ENCODE results near the gene MFSD11.
"Not testable (repeated sequence)": the region's sequence is repeated elsewhere in the genome, so short reads cannot be mapped to it uniquely, and the experiment has no call there.

The MFSD11 gene

DNA sequence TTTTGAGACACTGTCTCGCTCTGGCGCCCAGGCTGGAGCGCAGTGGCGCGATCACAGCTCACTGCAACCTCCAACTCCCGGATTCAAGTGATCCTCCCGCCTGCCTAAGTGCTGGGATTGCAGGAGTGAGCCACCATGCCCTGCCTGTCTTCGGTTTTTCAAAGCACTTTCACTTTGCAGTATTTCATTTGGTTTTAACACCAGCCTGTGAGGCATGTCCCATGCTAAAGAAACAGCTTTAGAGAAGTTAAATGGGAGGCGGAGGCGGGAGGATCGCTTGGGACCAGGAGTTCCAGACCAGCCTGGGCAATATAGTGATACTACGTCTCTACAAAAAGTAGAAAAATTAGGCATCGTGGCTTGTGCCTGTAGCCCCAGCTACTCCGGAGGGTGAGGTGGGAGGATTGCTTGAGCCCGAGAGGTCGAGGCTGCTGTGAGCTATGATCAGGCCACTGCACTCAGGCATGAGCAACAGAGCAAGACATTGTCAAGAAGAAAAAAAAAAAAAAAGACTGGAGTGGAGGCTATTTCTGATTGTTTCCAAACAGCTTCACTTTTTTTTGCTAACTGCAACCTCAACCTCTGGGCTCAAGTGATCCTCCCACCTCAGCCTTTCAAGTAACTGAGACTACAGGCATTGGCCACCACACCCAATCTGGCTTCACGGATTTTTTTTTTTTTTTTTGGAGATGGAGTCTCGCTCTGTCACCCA is 10.0 kb upstream of the MFSD11 start:
- no peak for FAIRE-seq

DNA sequence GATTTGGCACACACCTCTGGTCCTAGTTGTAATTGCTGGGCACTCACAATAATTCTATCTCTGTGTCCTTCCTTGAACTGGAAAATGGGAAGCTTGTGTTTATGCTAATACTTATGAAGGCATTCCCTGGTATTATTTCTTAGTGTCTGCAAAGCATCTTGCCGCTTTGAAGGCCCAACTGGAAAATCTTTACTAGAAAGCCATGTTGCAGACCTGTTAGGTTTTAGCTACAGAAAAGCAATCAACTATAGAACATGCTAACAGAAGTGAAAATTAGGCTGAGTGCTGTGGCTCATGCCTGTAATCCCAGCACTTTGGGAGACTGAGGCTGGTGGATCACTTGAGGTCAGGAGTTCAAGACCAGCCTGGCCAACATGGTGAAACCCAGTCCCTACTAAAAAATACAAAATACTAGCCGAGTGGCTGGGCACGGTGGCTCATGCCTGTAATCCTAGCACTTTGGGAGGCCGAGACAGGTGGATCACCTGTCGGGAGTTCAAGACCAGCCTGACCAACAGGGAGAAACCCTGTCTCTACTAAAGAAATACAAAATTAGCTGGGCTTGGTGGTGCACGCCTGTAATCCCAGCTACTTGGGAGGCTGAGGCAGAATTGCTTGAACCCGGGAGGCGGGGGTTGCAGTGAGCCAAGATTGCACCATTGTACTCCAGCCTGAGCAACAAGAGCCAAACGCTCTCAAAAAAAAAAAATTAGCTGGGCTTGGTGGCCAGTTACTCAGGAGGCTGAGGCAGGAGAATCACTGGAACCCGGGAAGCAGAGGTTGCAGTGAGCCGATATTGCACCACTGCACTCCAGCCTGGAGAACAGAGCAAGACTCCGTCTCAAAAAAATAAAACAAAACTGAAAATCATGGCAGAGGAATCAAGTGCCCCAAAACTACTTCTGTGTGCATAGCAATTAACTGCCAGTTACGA is 5.9 kb upstream of the MFSD11 start:
- FAIRE-seq = not testable (repeated sequence)

DNA sequence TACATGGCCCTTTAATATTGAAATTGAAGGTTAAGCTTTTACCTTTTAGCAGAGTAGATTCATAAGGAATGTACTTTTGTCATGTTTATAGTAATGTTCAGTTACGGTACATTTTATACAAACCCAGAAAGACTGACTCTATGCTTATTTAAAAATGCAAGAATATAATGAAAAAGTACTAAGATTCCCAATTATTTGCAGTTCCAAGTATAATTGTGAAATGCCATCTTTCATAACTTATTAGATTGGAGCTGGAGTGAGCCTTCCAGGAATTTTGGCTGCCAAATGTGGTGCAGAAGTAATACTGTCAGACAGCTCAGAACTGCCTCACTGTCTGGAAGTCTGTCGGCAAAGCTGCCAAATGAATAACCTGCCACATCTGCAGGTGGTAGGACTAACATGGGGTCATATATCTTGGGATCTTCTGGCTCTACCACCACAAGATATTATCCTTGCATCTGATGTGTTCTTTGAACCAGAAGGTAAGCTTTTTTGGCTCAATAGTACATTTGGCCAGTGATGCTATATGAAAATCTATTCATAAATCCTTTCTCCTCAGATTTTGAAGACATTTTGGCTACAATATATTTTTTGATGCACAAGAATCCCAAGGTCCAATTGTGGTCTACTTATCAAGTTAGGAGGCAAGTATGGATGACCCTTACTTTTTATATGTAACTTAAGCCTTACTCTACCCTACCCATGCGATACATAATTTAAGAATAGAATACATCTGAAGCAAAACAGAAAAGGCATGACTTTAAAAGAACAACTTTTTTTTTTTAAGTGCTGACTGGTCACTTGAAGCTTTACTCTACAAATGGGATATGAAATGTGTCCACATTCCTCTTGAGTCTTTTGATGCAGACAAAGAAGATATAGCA is 4.9 kb upstream of the MFSD11 start:
- FAIRE-seq = no peak

DNA sequence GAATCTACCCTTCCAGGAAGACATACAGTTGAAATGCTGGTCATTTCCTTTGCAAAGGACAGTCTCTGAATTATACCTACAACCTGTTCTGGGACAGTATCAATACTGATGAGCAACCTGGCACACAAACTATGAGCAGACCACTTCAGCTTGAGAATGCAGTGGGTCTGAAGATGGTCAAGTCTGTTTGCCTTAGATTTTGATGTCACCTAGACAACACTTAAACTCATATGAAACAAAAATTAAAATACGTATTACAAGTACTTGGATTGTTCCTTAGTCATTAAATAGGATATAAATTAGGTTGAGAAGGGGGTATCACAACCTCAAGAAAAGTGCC is 4.3 kb upstream of the MFSD11 start:
- FAIRE-seq = no peak

DNA sequence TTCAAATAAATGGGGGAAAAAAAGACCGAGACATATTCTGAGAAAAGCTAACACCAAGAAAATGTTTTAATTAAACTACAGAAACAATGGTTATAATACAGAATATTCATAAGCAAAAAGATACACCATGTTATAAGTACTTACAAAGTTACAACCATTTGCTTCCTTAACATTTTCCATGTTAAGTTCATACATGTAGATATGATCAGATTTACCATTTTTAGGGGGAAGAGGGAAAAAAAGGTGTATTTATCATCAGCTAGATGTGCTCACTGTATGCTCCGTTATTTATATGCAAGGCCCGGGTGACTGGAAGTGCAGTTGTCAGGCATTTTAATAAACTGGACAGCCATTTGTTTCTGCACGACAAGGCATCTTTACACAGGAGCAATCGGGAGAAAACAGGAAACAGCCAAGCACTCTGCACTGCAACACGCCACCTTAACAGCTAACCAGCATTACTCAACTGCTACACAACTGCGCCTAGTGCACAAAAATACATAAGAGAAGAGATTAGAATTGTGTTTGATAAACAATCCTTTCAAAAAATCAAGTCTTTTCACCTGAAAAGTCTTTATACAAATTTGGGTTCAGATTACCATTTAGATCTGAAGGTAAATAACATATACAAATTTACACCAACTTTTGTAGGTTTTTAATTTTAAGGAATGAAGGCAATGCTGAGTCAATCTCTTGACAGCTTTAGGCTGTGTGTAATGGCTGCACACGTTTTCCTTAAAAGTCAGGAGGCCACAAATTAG is 3.7 kb upstream of the MFSD11 start:
- no peak for FAIRE-seq

DNA sequence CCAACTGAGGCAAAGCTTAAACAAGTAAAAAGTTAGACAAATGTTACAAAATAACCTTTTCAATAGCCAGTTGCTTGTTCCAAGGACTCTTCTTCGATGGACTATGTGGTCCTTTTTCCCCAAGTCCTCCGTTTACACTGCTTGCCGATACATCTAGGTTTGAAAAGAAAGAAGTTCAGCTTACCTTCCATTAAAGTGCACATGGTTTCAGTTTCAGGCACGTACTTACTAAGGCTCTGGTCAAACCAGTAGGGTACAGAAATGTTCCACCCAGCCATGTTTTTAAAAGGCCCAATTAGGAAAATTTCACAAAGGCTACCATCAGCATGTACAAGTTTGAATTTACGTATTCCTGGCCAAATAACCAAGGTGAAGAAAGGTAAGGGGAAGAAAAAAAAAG is 2.9 kb upstream of the MFSD11 start:
- peak; percentile 37 for FAIRE-seq

DNA sequence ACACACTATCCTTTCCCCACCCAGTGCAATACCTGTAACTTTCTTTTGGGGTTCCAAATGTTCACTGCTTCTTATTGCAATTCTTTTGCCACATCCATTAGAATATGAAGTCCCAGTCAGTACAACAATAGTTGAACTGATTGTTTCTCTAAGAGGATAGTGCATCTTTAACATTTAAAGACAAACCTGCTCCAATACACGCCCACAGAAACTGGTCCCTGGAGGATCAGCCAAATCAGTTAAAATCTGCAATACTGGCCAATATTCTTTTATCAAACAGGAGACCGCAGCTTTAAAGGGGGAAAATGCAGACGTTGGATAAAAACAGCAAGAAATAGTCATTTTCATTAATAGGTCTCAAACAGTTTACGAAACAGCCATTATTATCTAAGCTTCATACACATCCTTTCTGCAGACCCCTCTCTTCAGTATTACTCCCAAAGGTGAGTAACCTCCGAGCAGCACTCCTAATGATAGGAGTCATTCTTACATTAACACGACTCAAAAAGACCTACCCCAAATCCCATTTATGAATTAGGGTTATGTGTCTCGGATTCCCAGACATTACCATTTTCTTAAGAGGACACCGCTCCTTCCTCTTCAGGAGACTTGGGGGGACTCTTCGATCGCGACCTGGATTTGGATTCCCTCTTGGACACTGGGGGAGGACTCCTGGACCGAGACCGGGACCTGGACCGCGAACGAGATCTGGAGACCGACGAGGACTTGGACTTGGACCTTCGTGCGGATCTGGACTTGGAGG is 2.2 kb upstream of the MFSD11 start:
- FAIRE-seq = no peak

DNA sequence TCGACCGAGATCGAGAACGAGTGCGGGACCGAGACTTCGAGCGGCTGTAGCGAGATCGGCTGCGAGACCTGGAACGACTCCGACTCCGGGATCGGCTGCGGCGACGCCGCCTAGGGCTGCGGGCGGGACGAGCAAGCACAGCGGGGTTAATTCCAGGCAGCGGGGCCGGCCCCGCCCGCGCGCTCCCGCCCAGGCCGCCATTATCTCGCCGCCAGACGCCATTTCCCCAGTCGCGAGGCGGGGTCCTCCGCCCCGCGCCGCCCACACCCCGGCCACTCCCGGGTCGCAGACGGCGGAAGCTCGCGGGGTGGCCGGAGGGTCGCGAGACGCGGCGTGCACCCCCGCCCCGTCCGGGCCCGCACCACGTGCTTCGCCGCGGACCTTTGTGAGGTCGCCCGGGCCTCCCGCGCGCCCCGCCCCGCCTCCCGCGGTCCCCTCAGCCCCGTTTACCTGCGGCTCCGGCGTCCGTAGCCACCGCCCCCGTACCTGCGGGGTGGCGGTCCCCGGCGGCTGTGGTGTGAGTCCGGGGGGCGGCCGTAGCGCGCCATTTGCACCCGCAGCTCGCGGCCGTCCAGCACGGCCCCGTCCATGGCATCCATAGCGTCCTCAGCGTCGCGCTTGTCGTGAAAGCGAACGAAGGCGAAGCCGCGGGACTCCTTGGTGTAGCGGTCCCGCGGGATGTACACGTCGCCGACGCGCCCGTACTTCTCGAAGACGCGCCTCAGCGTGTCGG is 1.4 kb upstream of the MFSD11 start:
- FAIRE-seq = no peak

DNA sequence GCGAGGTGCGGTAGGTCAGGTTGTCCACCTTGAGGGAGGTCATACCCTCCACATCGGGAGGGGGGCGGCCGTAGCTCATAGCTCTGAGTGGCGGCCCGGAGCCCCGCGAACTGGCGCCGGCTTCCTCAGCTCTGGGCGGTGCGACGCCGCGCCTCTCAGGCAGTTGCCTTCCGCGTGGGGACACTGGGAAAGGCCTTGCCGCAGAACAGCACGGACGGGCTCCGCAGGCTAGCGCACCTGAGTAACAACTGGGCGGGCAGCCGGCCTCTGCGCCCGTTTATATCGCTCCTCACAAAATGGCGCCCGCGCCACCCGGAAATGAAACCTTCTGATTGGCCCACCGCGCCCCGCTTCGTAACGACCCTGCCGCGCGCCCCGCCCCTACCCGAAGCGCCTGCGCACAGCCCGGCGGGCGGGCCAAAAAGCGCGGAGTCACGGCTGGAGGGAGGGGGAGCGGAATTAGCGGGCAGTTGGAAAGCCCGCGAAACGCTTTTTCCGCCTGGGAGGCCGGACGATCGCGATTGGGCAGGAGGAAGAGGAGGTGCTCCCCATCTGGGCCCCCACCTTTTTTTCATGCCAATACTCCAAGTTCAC is 740 bp upstream of the MFSD11 start, which contains the start of gene SRSF2:
TSS of gene SRSF2 (minus strand) at position 250 of the 594 bp plus-strand sequence. CDS start at position 79, 171 bp downstream.
- peak; percentile 91 for FAIRE-seq

DNA sequence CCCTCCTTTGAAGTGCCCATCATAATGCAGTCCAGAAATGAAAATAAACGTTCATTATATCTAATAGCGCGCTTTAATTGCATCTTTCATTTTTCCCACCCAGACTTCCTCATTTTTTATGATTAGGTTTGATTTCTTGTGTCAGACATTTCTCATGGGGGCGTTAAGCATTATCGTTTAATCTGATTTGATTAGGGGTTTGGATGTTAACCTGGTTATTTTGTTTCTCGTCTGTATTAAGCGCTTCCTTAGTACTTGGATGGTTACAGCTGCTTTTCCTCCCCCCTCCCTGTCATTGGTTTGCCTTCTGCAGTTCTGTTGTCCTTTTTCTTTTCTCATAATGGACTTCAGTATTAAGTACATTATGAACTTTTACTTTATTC is 540 bp downstream of the MFSD11 start:
- no peak for FAIRE-seq

DNA sequence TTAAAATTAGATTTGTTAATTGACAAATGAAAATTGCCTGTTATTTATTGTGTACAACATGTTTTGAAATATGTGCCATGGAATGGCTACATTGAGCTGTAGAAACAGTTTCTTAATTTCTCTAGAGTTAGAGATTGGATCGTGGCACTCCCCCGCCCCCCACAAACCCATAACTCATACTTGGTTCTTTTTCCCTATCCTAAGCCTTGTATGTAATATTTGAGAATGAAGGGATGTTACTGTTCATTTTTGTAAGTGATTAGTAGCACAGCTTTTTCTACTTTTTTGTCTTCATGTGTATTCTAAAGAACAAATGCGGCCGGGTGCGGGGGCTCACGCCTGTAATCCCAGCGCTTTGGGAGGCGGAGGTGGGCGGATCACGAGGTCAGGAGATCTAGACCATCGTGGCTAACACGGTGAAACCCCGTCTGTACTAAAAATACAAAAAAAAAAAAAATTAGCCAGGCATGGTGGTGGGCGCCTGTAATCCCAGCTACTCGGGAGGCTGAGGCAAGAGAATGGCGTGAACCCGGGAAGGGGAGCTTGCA is 1.7 kb downstream of the MFSD11 start:
- FAIRE-seq = not testable (repeated sequence)

DNA sequence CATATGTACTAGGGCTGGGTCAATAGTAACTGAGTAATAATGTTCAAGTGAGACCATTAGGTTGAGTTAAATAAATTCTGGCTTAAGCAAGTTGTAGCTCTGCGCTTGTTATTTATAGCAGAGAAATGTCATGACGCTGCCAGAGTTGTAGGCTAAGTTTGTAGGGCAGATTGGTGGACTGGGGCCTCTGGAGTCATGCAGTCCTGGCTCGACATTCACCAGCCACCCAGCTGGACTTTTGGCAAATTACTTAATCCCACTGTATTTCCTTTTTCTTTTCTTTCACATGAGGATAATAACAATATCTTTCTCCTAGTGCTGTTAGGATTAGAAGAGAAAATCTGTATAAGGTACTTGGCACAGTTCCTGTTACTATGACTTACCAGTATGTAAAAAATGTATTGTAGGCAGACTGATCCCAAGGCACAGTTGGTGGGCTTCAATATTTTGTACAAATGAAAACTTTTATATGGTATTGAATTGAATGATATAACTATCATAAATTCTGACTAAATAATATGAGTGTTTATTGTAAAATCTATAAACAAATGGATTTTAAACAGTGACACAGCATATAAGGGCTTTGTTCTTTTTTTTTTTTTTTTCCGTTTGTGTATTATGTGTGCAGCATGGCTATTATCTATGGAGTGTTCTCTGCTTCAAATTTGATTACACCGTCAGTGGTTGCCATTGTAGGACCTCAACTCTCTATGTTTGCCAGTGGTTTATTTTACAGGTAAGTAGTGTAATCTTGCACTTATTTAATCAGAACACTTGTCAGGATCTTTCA is 2.6 kb downstream of the MFSD11 start:
- no peak for FAIRE-seq

DNA sequence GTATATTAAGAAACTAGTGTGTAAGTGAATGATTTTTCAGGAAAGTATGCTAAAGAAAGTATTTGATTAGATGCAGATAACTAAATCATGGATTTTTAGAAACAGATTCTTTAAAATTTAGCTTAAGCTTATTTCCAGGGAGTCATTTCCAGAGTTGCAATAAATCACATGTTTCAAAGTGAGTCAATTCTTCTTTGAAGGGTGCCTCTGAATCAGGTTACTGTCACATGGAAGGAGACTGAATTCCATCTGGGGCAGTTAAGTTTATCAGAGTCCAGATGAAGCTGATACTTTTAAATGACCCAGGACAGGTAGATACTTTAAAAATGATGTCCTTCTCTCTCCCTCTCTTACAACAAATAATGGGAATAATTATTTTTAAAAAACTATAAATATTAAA is 5.0 kb downstream of the MFSD11 start:
- FAIRE-seq = no peak

DNA sequence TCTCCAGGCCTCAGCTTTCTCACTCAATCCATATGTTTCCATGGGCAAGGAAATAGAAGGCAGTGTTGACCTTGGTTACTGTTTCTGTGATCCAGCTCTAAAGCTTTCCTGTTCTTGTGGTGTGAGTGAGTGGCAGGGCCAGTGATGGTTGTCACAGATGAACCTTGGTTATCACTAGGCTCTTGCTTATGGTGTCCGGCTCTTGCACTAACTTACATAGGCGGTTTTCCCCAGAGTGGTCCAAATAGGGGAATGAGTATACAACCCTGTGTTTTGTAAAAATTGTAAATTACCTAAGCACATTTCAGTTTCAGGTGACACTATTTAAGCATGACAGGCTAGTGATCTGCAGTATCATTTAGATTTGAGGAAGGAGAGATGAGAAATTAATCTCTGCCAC is 6.8 kb downstream of the MFSD11 start:
- FAIRE-seq = no peak

DNA sequence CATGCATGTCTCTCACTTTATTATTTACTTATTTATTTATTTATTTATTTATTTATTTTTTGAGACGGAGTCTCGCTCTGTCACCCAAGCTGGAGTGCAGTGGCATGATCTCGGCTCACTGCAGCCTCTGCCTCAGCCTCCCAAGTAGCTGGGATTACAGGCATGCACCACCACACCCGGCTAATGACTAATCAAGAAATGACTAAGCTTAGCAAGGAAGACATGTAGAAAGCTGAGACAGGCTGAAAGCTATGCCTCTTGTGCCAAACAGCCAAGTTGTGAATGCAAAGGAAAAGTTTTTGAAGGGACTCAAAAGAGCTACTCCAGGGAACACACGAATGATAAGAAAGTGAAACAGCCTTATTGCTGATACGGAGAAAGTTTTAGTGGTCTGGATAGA is 7.9 kb downstream of the MFSD11 start:
- not testable (repeated sequence) for FAIRE-seq

DNA sequence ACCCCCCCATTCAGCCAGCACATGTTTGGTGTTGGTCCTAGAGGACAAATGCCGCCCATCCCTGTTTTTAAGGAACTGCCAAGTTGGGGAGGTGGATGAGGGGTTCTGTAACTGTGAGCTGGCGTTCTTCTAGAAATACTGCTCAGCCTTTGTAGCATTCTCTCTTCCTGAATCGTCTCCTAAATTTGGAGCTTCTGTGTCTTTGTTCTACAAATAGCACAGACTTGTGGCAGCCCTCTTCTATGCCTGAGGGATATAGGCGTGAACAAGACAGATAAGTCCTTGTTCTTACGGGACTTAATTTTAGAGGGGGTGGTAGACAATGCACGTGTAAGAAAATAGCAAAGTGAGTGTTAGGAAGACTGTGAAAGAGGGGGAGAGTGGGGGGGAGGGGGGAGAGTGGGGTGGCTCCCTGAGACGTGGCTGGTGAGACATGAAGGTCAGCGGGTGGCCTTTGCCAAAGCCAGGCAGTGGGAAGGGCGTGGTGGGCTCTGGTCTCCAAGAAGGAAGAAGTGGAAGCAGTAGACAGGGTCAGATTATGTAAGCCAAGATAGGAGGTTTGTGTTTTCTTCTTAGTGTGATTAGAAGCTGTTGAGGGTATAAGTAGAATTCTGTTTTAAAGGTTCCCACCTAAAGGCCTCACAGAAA is 9.9 kb downstream of the MFSD11 start:
- no peak for FAIRE-seq

DNA sequence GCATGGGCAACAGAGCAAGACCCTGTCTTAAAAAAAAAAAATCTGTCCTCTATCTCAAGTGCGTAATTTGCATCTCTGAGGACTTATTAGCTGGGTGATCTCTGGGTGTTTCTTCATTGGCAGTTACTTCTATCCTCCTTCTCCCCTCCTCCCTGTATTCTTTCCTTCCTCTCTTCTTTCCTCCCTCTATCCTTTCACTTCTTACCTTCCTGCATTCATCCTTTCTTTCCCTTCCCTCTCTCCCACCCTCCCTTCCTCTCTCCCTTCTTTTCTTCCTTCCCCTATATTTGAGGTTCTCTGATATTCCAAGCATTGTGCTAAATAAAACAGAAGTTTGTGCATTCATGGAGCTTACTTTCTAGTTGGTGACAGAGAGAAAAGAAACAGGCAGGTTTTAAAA is 10.7 kb downstream of the MFSD11 start:
- no peak for FAIRE-seq

DNA sequence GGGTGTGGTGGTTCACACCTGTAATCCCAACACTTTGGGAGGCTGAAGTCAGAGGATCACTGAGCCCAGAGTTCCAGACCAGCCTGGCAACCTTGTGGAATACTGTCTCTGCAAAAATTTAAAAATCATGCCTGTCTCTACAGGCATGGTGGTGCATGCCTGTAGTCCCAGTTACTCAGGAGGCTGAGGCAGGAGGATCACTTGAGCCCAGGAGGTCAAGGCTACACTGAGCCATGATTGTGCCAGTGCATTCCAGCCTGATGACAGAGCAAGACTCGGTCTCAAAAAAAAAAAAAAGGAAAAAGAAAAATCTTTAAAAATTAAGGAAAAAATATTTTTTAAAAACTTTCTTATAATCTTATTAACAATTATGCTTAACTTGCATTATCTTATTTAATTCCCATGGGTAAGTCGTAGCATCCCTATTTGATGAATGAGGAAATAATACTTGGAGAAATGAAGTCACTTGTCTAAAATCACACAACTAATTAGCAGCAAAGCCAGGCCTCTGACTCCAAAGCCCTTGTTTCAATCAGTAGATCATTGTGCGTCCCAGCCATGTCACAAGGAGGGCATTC is 13.6 kb downstream of the MFSD11 start:
- no peak for FAIRE-seq

Measured in A204.1 (cell line).